HG02885 (cell line): ENCODE measurements around the gene DEDD2.
"Not testable (repeated sequence)": the region's sequence is repeated elsewhere in the genome, so short reads cannot be mapped to it uniquely, and the experiment has no call there.

Experiments
- ATAC-seq: cut with Tn5 transposase; IDR thresholded peaks from one replicate; pipeline ENCODE4 v1.9.1; 2021; ENCODE audit warnings: mild to moderate bottlenecking; ENCODE audit not compliant: unreplicated experiment, poor library complexity

DEDD2 gene

GRCh38 chr19:42217520-42218437 lies at the start of gene DEDD2:
Gene DEDD2, minus strand, starts transcription at chr19:42217677. Its CDS starts 670 bp downstream, at chr19:42217007.
- peak; percentile 72 for ATAC-seq

- not testable (repeated sequence) for ATAC-seq
These were observed 49.6 kb upstream of the DEDD2 start for GRCh38 chr19:42266928-42267603.

- not testable (repeated sequence) for ATAC-seq
These were observed 48.6 kb upstream of the DEDD2 start for GRCh38 chr19:42266105-42266504.

GRCh38 chr19:42261763-42262162 lies 44.3 kb upstream of the DEDD2 start:
- ATAC-seq: no peak

GRCh38 chr19:42257842-42258241 lies 40.4 kb upstream of the DEDD2 start:
- ATAC-seq: not testable (repeated sequence)

GRCh38 chr19:42255766-42256745 lies 38.6 kb upstream of the DEDD2 start:
- ATAC-seq: no peak

GRCh38 chr19:42254850-42255765 lies 37.6 kb upstream of the DEDD2 start, which contains the start of gene ERF:
Gene ERF, minus strand, starts transcription at chr19:42255128. Its CDS starts 129 bp downstream, at chr19:42254999.
- peak; percentile 70 for ATAC-seq

- ATAC-seq: peak; percentile 35
These were observed 36.8 kb upstream of the DEDD2 start for GRCh38 chr19:42254089-42254849.

- ATAC-seq: peak; percentile 9
These were observed 36.0 kb upstream of the DEDD2 start for GRCh38 chr19:42253245-42254088.

GRCh38 chr19:42252365-42253244 lies 35.1 kb upstream of the DEDD2 start:
- ATAC-seq: no peak

GRCh38 chr19:42251572-42252358 lies 34.3 kb upstream of the DEDD2 start:
- ATAC-seq: no peak

- no peak for ATAC-seq
These were observed 33.4 kb upstream of the DEDD2 start for GRCh38 chr19:42250666-42251531.

- no peak for ATAC-seq
These were observed 32.7 kb upstream of the DEDD2 start for GRCh38 chr19:42250183-42250665.

GRCh38 chr19:42249769-42250168 lies 32.3 kb upstream of the DEDD2 start:
- no peak for ATAC-seq
